Stimulated activated CD4-positive, alpha-beta T cell treated with anti-CD3 and anti-CD28 coated beads, Interleukin-4, amount 100 ng/mL, for 24 hours (primary cell): ENCODE measurements around the gene VAPB.
"Not testable (repeated sequence)": the region's sequence is repeated elsewhere in the genome, so short reads cannot be mapped to it uniquely, and the experiment has no call there.

Source experiments
- DNase-seq: peaks from one replicate; pipeline ENCODE4 v3.0.0-alpha.2; 2020

Gene VAPB

GRCh38 chr20:58408603-58409246, 19.7 kb downstream of the VAPB start:
- DNase-seq: no peak

GRCh38 chr20:58414216-58414615, 25.2 kb downstream of the VAPB start:
- DNase-seq: not testable (repeated sequence)

- DNase-seq: not testable (repeated sequence)
These were observed 25.8 kb downstream of the VAPB start for GRCh38 chr20:58414786-58415185.

GRCh38 chr20:58416057-58416456, 27.0 kb downstream of the VAPB start:
- DNase-seq: no peak

- no peak for DNase-seq
These were observed 27.8 kb downstream of the VAPB start for GRCh38 chr20:58416835-58417234.

- no peak for DNase-seq
These were observed 28.4 kb downstream of the VAPB start for GRCh38 chr20:58417438-58417837.

GRCh38 chr20:58418949-58419748, 30.1 kb downstream of the VAPB start:
- no peak for DNase-seq

GRCh38 chr20:58420798-58421496, 31.9 kb downstream of the VAPB start:
- DNase-seq: no peak

GRCh38 chr20:58421497-58421850, 32.4 kb downstream of the VAPB start:
- no peak for DNase-seq

- no peak for DNase-seq
These were observed 35.4 kb downstream of the VAPB start for GRCh38 chr20:58424218-58424969.

- not testable (repeated sequence) for DNase-seq
These were observed 38.5 kb downstream of the VAPB start for GRCh38 chr20:58427571-58427970.

GRCh38 chr20:58428364-58428763, 39.3 kb downstream of the VAPB start:
- no peak for DNase-seq

GRCh38 chr20:58429303-58429702, 40.3 kb downstream of the VAPB start:
- DNase-seq: no peak

GRCh38 chr20:58431134-58431533, 42.1 kb downstream of the VAPB start:
- DNase-seq: no peak

GRCh38 chr20:58432186-58432954, 43.3 kb downstream of the VAPB start:
- no peak for DNase-seq

- no peak for DNase-seq
These were observed 44.1 kb downstream of the VAPB start for GRCh38 chr20:58433029-58433647.

- DNase-seq: no peak
These were observed 44.7 kb downstream of the VAPB start for GRCh38 chr20:58433759-58434158.

- no peak for DNase-seq
These were observed 45.3 kb downstream of the VAPB start for GRCh38 chr20:58434326-58434725.

- DNase-seq: no peak
These were observed 46.2 kb downstream of the VAPB start for GRCh38 chr20:58435237-58435636.

GRCh38 chr20:58436868-58437645, 48.0 kb downstream of the VAPB start:
- no peak for DNase-seq
